Keratinocyte (primary cell): ENCODE measurements around the gene THBS2. TPM values are rescaled to one million over a fixed set of nuclear protein-coding genes. Genes with fewer than 3 reads are reported as not detected.

Experiments
- DNase-seq: peaks from one replicate; pipeline ENCODE4 v3.0.0-alpha.2; 2011; ENCODE audit warnings: low read depth, missing footprints, low spot score
- FAIRE-seq: peaks from 2 replicates; lab custom pipeline; 2011; peaks lifted over from hg19 to GRCh38; lab: Jason Lieb, UNC
- H2AFZ ChIP-seq: 2 replicates; pipeline ENCODE4 v1.6.0; 2012; ENCODE audit warnings: low read length, control low read depth, inconsistent platforms; ENCODE audit not compliant: control insufficient read depth
- H3K27ac ChIP-seq: 2 replicates; pipeline ENCODE4 v1.5.1; 2011; ENCODE audit warnings: low read length; ENCODE audit not compliant: control insufficient read depth, insufficient read depth
- H3K27me3 ChIP-seq: 3 replicates; pipeline ENCODE4 v1.6.0; 2011; ENCODE audit warnings: low read length; ENCODE audit not compliant: control insufficient read depth, insufficient read depth; ENCODE audit errors: extremely low read depth
- H3K36me3 ChIP-seq, 2 experiments: 2 replicates in 1 of 2; 3 replicates in 1 of 2; pipeline ENCODE4 v1.5.1; 2011; ENCODE audit warnings: low read length in 2 of 2, mild to moderate bottlenecking in 1 of 2; ENCODE audit not compliant: control insufficient read depth in 2 of 2, insufficient read depth in 2 of 2; ENCODE audit errors: extremely low read depth in 1 of 2
- H3K4me1 ChIP-seq: 3 replicates; pipeline ENCODE4 v1.5.1; 2011; ENCODE audit warnings: low read length; ENCODE audit not compliant: control insufficient read depth, insufficient read depth; ENCODE audit errors: extremely low read depth
- H3K4me2 ChIP-seq: 3 replicates; pipeline ENCODE4 v1.6.0; 2011; ENCODE audit warnings: low read depth, low read length; ENCODE audit not compliant: control insufficient read depth, insufficient read depth; ENCODE audit errors: extremely low read depth
- H3K4me3 ChIP-seq, 3 experiments: fragments of 200-600 bp in 1 of 3; sonication (generic) in 1 of 3; 2 replicates in 2 of 3; 3 replicates in 1 of 3; pipeline ENCODE4 v1.5.1; 2011 to 2016; ENCODE audit warnings: low read length in 3 of 3, mild to moderate bottlenecking in 3 of 3, control low read depth in 2 of 3, inconsistent platforms in 1 of 3, low read depth in 1 of 3, mixed read lengths in 1 of 3, mixed run types in 1 of 3, moderate library complexity in 1 of 3; ENCODE audit not compliant: control insufficient read depth in 2 of 3, insufficient read depth in 2 of 3; ENCODE audit errors: extremely low read depth in 1 of 3
- H3K79me2 ChIP-seq: 2 replicates; pipeline ENCODE4 v1.6.0; 2012; ENCODE audit warnings: low read length; ENCODE audit not compliant: control insufficient read depth, insufficient read depth
- H3K9ac ChIP-seq: 3 replicates; pipeline ENCODE4 v1.6.0; 2011; ENCODE audit warnings: low read length; ENCODE audit not compliant: control insufficient read depth, insufficient read depth; ENCODE audit errors: extremely low read depth
- H3K9me1 ChIP-seq: 3 replicates; pipeline ENCODE4 v1.6.0; 2011; ENCODE audit warnings: low read length; ENCODE audit not compliant: control insufficient read depth, insufficient read depth; ENCODE audit errors: extremely low read depth
- H3K9me3 ChIP-seq: 2 replicates; pipeline ENCODE4 v1.5.1; 2012; ENCODE audit warnings: low read depth, low read length; ENCODE audit not compliant: control insufficient read depth
- H4K20me1 ChIP-seq: 3 replicates; pipeline ENCODE4 v1.6.0; 2011; ENCODE audit warnings: low read length; ENCODE audit not compliant: control insufficient read depth, insufficient read depth; ENCODE audit errors: extremely low read depth
- CTCF ChIP-seq, 3 experiments: IDR thresholded peaks in 1 of 3; conservative IDR thresholded peaks in 1 of 3; optimal IDR thresholded peaks in 1 of 3; 2 replicates in 2 of 3; 3 replicates in 1 of 3; pipeline versions ENCODE3 to v1.5.1; 2011; ENCODE audit warnings: low read length in 3 of 3, mild to moderate bottlenecking in 3 of 3, moderate library complexity in 2 of 3, control low read depth in 1 of 3, inconsistent platforms in 1 of 3; ENCODE audit not compliant: insufficient read depth in 2 of 3; ENCODE audit errors: extremely low read depth in 1 of 3
- EZH2 ChIP-seq: IDR thresholded peaks from one replicate; pipeline ENCODE4 v1.6.1; 2012; ENCODE audit warnings: inconsistent platforms, mild to moderate bottlenecking, low read length, moderate library complexity
- dilution Hi-C: fragments of 300-500 bp; cut with MboI; formaldehyde crosslinking; loops from one replicate; pipeline ENCODE4 v1.7.0; 2020; ENCODE audit warnings: low sequenced_read_pairs; ENCODE audit not compliant: extremely low pct_ligation_motif_present
- polyA plus RNA-seq, 5 experiments: library from polyadenylated mRNA; depleted of rRNA in 3 of 5; stranded (reverse) in 3 of 5; stranded (forward) in 1 of 5; unstranded in 1 of 5; fragments of >200 nt; gene quantifications; 1 replicate in 1 of 5; 2 replicates in 3 of 5; 3 replicates in 1 of 5; pipeline versions ENCODE4 v1.2.1 to v1.2.3, GENCODE V29; 2011 to 2012; ENCODE audit warnings: missing spikeins in 2 of 5, low read depth in 1 of 5, low replicate concordance in 1 of 5

The THBS2 gene
- polyA plus RNA-seq, 1 donor (not counting 4 experiments of a cell fraction or from before 2014, with no cell fraction given): 533 TPM

GRCh38 chr6:169230946-169231789 is 22.5 kb downstream of the THBS2 start:
- no peak overlapping the region for H3K27ac ChIP-seq
- no peaks in the 10 kb centered on the region for H3K4me1 ChIP-seq
- H3K79me2 ChIP-seq: peaks cover 10% of the 10 kb centered on the region
- H3K9me3 ChIP-seq: no peaks in the 10 kb centered on the region
- H3K9me1 ChIP-seq: no peaks in the 10 kb centered on the region
- dilution Hi-C loops: no loop called here
- H4K20me1 ChIP-seq: peaks cover 15% of the 10 kb centered on the region
- no peak for TF ChIP-seq EZH2
- no peak for TF ChIP-seq CTCF (optimal IDR thresholded peaks at IDR 0.05 in 1 of 3, IDR thresholded peaks at IDR 0.05 in 1 of 3, conservative IDR thresholded peaks at IDR 0.05 in 1 of 3; ENCODE audit: extremely low read depth in 1 of 3, insufficient read depth in 2 of 3, low read length in 3 of 3)
- no peak overlapping the region for H2AFZ ChIP-seq
- no peak for DNase-seq
- H3K4me3 ChIP-seq: no peak overlapping the region
- no peak for FAIRE-seq
- H3K4me2 ChIP-seq: no peak overlapping the region
- peaks cover 60 to 75% of the 10 kb centered on the region in 2 experiments for H3K36me3 ChIP-seq
- no peaks in the 10 kb centered on the region for H3K27me3 ChIP-seq
- H3K9ac ChIP-seq: no peak overlapping the region

GRCh38 chr6:169230322-169230665 is 23.4 kb downstream of the THBS2 start:
- Histone ChIP-seq H3K36me3 (peaks cover 59 to 78% of the 10 kb centered on the region in 2 experiments), H3K4me2 (no peak overlapping the region), H3K4me1 (peaks cover 8% of the 10 kb centered on the region), H4K20me1 (peaks cover 20% of the 10 kb centered on the region), H3K9me1 (no peaks in the 10 kb centered on the region), H3K27ac (no peak overlapping the region), H3K79me2 (peaks cover 8% of the 10 kb centered on the region), H3K27me3 (no peaks in the 10 kb centered on the region), H3K9ac (no peak overlapping the region), H2AFZ (no peak overlapping the region), H3K4me3 (no peak overlapping the region), H3K9me3 (no peaks in the 10 kb centered on the region)
- DNase-seq (no peak), FAIRE-seq (no peak)
- TF ChIP-seq CTCF (optimal IDR thresholded peaks at IDR 0.05 in 1 of 3, IDR thresholded peaks at IDR 0.05 in 1 of 3, conservative IDR thresholded peaks at IDR 0.05 in 1 of 3; ENCODE audit: extremely low read depth in 1 of 3, insufficient read depth in 2 of 3, low read length in 3 of 3) (no peak), EZH2 (no peak)
- dilution Hi-C loops: no loop called here
